K562 treated with DMSO at 1 percent for 24 hours (cell line): ENCODE data around the gene CRYAB. TPM values are rescaled to one million over a fixed set of nuclear protein-coding genes. Genes with fewer than 3 reads are reported as not detected.

ENCODE experiments used
- total RNA-seq: library from RNA; unstranded; fragments of 300-600 nt; gene quantifications from 2 replicates; pipeline ENCODE4 v1.2.3, GENCODE V29; 2022; ENCODE audit warnings: low read depth; ENCODE audit not compliant: insufficient read depth

The CRYAB gene
- total RNA-seq, result 2.2 TPM in 1 of 2 replicates, not detected in the other

GRCh38 chr11:111911563-111912401 lies at the start of gene CRYAB:
Gene CRYAB (minus strand): TSS chr11:111911770. CDS start chr11:111911724, 46 bp downstream.

GRCh38 chr11:111918390-111919256 lies 7.1 kb upstream of the CRYAB start, which contains the start of gene C11orf52:
Gene C11orf52 (plus strand): TSS chr11:111918913. CDS start chr11:111918973, 60 bp downstream.

DNA sequence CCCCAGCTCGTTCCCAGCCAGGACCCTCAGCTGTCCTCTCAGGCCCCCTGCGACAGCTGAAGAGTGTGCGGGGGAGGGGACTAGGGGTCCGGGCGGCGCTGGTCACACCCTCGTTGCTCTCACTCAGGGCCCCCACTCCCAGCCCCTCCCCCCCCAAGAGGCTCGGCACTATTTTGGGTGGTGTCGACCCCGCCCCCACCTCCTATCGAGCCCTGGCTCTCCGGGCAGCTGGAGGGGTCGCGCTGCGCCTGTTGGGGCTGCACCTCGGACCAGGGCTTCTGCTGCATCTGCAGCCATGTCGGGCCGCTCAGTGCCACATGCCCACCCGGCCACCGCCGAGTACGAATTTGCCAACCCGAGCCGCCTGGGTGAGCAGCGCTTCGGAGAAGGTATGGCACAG lies 965 bp upstream of the CRYAB start, which contains the start of gene HSPB2:
HSPB2 (plus strand) TSS at position 200 of the 400 bp plus-strand sequence; CDS start at position 296, 96 bp downstream.

GRCh38 chr11:111878849-111879636 lies 32.5 kb downstream of the CRYAB start, which contains the start of the genes CFAP68 and FDXACB1:
Gene CFAP68 (plus strand): TSS chr11:111879541. CDS start chr11:111879561, 20 bp downstream.
Gene FDXACB1 (minus strand): TSS chr11:111879165. CDS start chr11:111879132, 33 bp downstream.

GRCh38 chr11:111870886-111871692 lies 40.5 kb downstream of the CRYAB start, which contains the start of gene ALG9:
Gene ALG9 (minus strand): TSS chr11:111871581. CDS start chr11:111871482, 99 bp downstream.

Other genes starting within 250 kb of the CRYAB start
- gene PPP2R1B, start 145.4 kb downstream of the CRYAB start, total RNA-seq, result 15.3 and 19.5 TPM in 2 replicates
- 19.2 and 20.0 TPM in 2 replicates for gene ALG9, start 40.2 kb downstream of the CRYAB start, total RNA-seq
- gene FDXACB1, start 32.6 kb downstream of the CRYAB start, total RNA-seq, result 0.61 and 1.0 TPM in 2 replicates
- 22.0 and 28.9 TPM in 2 replicates for gene CFAP68, start 32.2 kb downstream of the CRYAB start, total RNA-seq
- gene HSPB2, start 964 bp upstream of the CRYAB start, total RNA-seq, result 0.22 TPM in 1 of 2 replicates, not detected in the other
- gene C11orf52, start 7.1 kb upstream of the CRYAB start, total RNA-seq, result 2.5 and 4.2 TPM in 2 replicates
- gene DIXDC1, start 25.6 kb upstream of the CRYAB start, total RNA-seq, result 2.0 and 2.5 TPM in 2 replicates
- 33.2 and 37.5 TPM in 2 replicates for gene DLAT, start 113.6 kb upstream of the CRYAB start, total RNA-seq
- 1.4 TPM in 1 of 2 replicates, not detected in the other for gene PIH1D2, start 162.2 kb upstream of the CRYAB start, total RNA-seq
- gene NKAPD1, start 162.5 kb upstream of the CRYAB start, total RNA-seq, result 11.8 and 12.5 TPM in 2 replicates
- 64.3 and 70.5 TPM in 2 replicates for gene TIMM8B, start 175.0 kb upstream of the CRYAB start, total RNA-seq
- 87.3 and 101 TPM in 2 replicates for gene SDHD, start 175.1 kb upstream of the CRYAB start, total RNA-seq